ENCODE data around the gene FBXO30.

Gene FBXO30

GRCh38 chr6:145787688-145788087, 26.9 kb downstream of the FBXO30 start:
- H3K27me3 ChIP-seq, result no peaks in the 10 kb centered on the region
- H3K36me3 ChIP-seq, result peaks cover 14% of the 10 kb centered on the region
- H3K9me3 ChIP-seq, result peaks cover 2% of the 10 kb centered on the region; the same call in 1 of the 2 replicates
- no peak overlapping the region for H3K4me3 ChIP-seq (ENCODE audit: low read depth, low read length)
- H3K4me1 ChIP-seq, result peaks cover 6% of the 10 kb centered on the region; the same call in 1 of the 2 replicates
- DNase-seq, result no peak
- no peak for TF ChIP-seq CTCF (IDR thresholded peaks at IDR 0.05; ENCODE audit: low read depth, low read length)

GRCh38 chr6:145784683-145785082, 29.9 kb downstream of the FBXO30 start:
- Histone ChIP-seq H3K4me1 (peaks cover 6% of the 10 kb centered on the region; the same call in 1 of the 2 replicates), H3K27me3 (no peaks in the 10 kb centered on the region), H3K36me3 (peaks cover 5% of the 10 kb centered on the region), H3K4me3 (ENCODE audit: low read depth, low read length) (no peak overlapping the region), H3K9me3 (no peaks in the 10 kb centered on the region)
- TF ChIP-seq CTCF (IDR thresholded peaks at IDR 0.05; ENCODE audit: low read depth, low read length), result no peak
- DNase-seq, result no peak

GRCh38 chr6:145783796-145784195, 30.8 kb downstream of the FBXO30 start:
- no peak for TF ChIP-seq CTCF (IDR thresholded peaks at IDR 0.05; ENCODE audit: low read depth, low read length)
- DNase-seq, result no peak
- Histone ChIP-seq H3K4me1 (peaks cover under 1% of the 10 kb centered on the region; the same call in 1 of the 2 replicates), H3K4me3 (ENCODE audit: low read depth, low read length) (no peak overlapping the region), H3K9me3 (no peaks in the 10 kb centered on the region), H3K27me3 (no peaks in the 10 kb centered on the region), H3K36me3 (peaks cover 5% of the 10 kb centered on the region)

GRCh38 chr6:145772846-145773245, 41.7 kb downstream of the FBXO30 start:
- no peak for DNase-seq
- Histone ChIP-seq H3K4me1 (no peaks in the 10 kb centered on the region; the same call in 1 of the 2 replicates), H3K36me3 (no peaks in the 10 kb centered on the region), H3K9me3 (no peaks in the 10 kb centered on the region), H3K27me3 (no peaks in the 10 kb centered on the region), H3K4me3 (ENCODE audit: low read depth, low read length) (no peak overlapping the region)
- TF ChIP-seq CTCF (IDR thresholded peaks at IDR 0.05; ENCODE audit: low read depth, low read length), result no peak

- H3K27me3 ChIP-seq, result no peaks in the 10 kb centered on the region
- H3K9me3 ChIP-seq, result no peaks in the 10 kb centered on the region
- TF ChIP-seq CTCF (IDR thresholded peaks at IDR 0.05; ENCODE audit: low read depth, low read length), result no peak
- H3K36me3 ChIP-seq, result no peaks in the 10 kb centered on the region
- H3K4me1 ChIP-seq, result no peaks in the 10 kb centered on the region
- no peak for DNase-seq
- H3K4me3 ChIP-seq (ENCODE audit: low read depth, low read length), result no peak overlapping the region
Observed at GRCh38 chr6:145765449-145765848, 49.1 kb downstream of the FBXO30 start.

GRCh38 chr6:145763742-145764141, 50.9 kb downstream of the FBXO30 start:
- Histone ChIP-seq H3K4me3 (ENCODE audit: low read depth, low read length) (no peak overlapping the region), H3K9me3 (no peaks in the 10 kb centered on the region), H3K4me1 (no peaks in the 10 kb centered on the region), H3K36me3 (no peaks in the 10 kb centered on the region), H3K27me3 (no peaks in the 10 kb centered on the region)
- TF ChIP-seq CTCF (IDR thresholded peaks at IDR 0.05; ENCODE audit: low read depth, low read length), result no peak
- DNase-seq, result no peak
